Measurements from ENCODE around the gene TMX2. TPM values are rescaled to one million over a fixed set of nuclear protein-coding genes. Genes with fewer than 3 reads are reported as not detected.

Gene TMX2
- polyA plus RNA-seq, 1 donor from 2014 or later: 130 TPM

- Histone ChIP-seq H3F3A (ENCODE audit: insufficient read depth, low read length, poor library complexity, severe bottlenecking) (no peaks in the 10 kb centered on the region), H3K9ac (ENCODE audit: low read length) (no peak overlapping the region)
- no peak for TF ChIP-seq SMC3 (conservative IDR thresholded peaks at IDR 0.05; ENCODE audit: poor library complexity)
- no peak for TF ChIP-seq RAD21 (conservative IDR thresholded peaks at IDR 0.05)
- no peak for TF ChIP-seq REST (IDR thresholded peaks at IDR 0.05; ENCODE audit: borderline replicate concordance)
- no peak for TF ChIP-seq TAF1 (IDR thresholded peaks at IDR 0.05; ENCODE audit: low read depth)
- TF ChIP-seq CTCF (IDR thresholded peaks at IDR 0.05; ENCODE audit: poor library complexity, severe bottlenecking): no peak
Measured at GRCh38 chr11:57703341-57703740, 9.1 kb upstream of the TMX2 start.

GRCh38 chr11:57704932-57705331 is 7.5 kb upstream of the TMX2 start:
- no peak overlapping the region for H3K4me3 ChIP-seq (ENCODE audit: low read length)

More at GRCh38 chr11:57703341-57703740, 9.1 kb upstream of the TMX2 start:
- Histone ChIP-seq H3K27me3 (ENCODE audit: insufficient read depth, low read depth, low read length) (no peaks in the 10 kb centered on the region), H2AFZ (ENCODE audit: low read depth, low read length) (no peak overlapping the region), H3K9me3 (ENCODE audit: low read length) (no peaks in the 10 kb centered on the region), H4K20me1 (ENCODE audit: insufficient read depth) (no peaks in the 10 kb centered on the region), H3K4me2 (ENCODE audit: low read length) (no peak overlapping the region), H3K4me3 (ENCODE audit: low read length) (no peak overlapping the region), H3K36me3 (ENCODE audit: insufficient read depth, low read length) (peaks cover 17% of the 10 kb centered on the region), H3K27ac (ENCODE audit: low read length) (no peak overlapping the region), H3K79me2 (replicated peaks; ENCODE audit: insufficient read depth, low read length) (peaks cover 14% of the 10 kb centered on the region), H3K9me2 (ENCODE audit: insufficient read depth, low read length) (no peaks in the 10 kb centered on the region)

More at GRCh38 chr11:57704932-57705331, 7.5 kb upstream of the TMX2 start:
- Histone ChIP-seq H3K36me3 (ENCODE audit: insufficient read depth, low read length) (peaks cover 9% of the 10 kb centered on the region), H3K4me2 (ENCODE audit: low read length) (no peak overlapping the region), H3K9me2 (ENCODE audit: insufficient read depth, low read length) (no peaks in the 10 kb centered on the region), H3K79me2 (replicated peaks; ENCODE audit: insufficient read depth, low read length) (peaks cover 22% of the 10 kb centered on the region), H3K9ac (ENCODE audit: low read length) (no peak overlapping the region), H3F3A (ENCODE audit: insufficient read depth, low read length, poor library complexity, severe bottlenecking) (no peaks in the 10 kb centered on the region), H4K20me1 (ENCODE audit: insufficient read depth) (no peaks in the 10 kb centered on the region), H3K27me3 (ENCODE audit: insufficient read depth, low read depth, low read length) (no peaks in the 10 kb centered on the region), H2AFZ (ENCODE audit: low read depth, low read length) (no peak overlapping the region), H3K27ac (ENCODE audit: low read length) (no peak overlapping the region), H3K9me3 (ENCODE audit: low read length) (no peaks in the 10 kb centered on the region)
- no peak for TF ChIP-seq EP300 (conservative IDR thresholded peaks at IDR 0.05; ENCODE audit: poor library complexity, severe bottlenecking)
- no peak for TF ChIP-seq SMC3 (conservative IDR thresholded peaks at IDR 0.05; ENCODE audit: poor library complexity)
- TF ChIP-seq CTCF (IDR thresholded peaks at IDR 0.05; ENCODE audit: poor library complexity, severe bottlenecking): no peak
- TF ChIP-seq POLR2AphosphoS5 (IDR thresholded peaks at IDR 0.05): no peak
- no peak for TF ChIP-seq TAF1 (IDR thresholded peaks at IDR 0.05; ENCODE audit: low read depth)
- no peak for TF ChIP-seq EZH2 (IDR thresholded peaks at IDR 0.05; ENCODE audit: borderline replicate concordance, insufficient read depth, low read length, poor library complexity, severe bottlenecking)
- TF ChIP-seq REST (IDR thresholded peaks at IDR 0.05; ENCODE audit: borderline replicate concordance): no peak
- no peak for TF ChIP-seq RAD21 (conservative IDR thresholded peaks at IDR 0.05)
- no peak for TF ChIP-seq MXI1 (conservative IDR thresholded peaks at IDR 0.05; ENCODE audit: poor library complexity, severe bottlenecking)
